NCI-H146 treated with DMSO at 0.1 percent for 48 hours (cell line): ENCODE results near the gene MYH9.

Experiments used
- DNase-seq: peaks from one replicate; lab custom pipeline; 2025; ENCODE audit not compliant: unreplicated experiment; lab: John Stamatoyannopoulos, UW

Gene MYH9

DNA sequence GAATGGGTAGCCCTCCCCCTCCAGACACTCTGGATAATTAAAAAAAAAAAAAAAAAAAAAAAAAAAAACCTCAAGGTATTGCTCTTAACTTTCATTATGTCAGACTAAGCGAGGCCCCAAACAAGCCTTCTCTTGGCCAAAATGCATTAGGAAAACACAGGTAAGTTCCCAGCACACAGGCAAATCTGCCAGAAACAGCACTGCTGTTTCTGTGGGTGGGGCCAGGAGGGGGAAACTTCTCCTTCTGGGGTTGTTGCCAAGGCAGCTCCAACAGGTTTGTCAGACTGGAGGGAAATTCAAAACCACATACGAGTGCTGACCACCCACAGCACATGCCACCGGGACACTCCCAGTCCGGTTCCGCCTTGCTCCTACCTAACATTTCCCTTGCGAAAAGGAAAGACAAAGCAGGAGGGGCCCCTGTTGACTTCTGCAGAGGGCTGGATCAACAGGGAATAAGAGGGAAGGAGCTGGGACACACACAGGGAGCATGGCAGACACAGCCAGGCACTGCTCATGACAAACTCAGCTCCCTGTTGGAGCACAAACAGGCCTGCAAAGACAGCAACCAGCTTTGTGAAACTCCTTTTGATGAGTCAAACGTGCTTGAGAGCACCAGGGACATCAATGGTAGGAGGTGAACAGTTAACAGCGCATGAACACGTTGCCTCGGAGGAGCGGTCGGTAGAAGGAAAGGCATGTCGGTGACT is 55.0 kb downstream of the MYH9 start:
- no peak for DNase-seq

DNA sequence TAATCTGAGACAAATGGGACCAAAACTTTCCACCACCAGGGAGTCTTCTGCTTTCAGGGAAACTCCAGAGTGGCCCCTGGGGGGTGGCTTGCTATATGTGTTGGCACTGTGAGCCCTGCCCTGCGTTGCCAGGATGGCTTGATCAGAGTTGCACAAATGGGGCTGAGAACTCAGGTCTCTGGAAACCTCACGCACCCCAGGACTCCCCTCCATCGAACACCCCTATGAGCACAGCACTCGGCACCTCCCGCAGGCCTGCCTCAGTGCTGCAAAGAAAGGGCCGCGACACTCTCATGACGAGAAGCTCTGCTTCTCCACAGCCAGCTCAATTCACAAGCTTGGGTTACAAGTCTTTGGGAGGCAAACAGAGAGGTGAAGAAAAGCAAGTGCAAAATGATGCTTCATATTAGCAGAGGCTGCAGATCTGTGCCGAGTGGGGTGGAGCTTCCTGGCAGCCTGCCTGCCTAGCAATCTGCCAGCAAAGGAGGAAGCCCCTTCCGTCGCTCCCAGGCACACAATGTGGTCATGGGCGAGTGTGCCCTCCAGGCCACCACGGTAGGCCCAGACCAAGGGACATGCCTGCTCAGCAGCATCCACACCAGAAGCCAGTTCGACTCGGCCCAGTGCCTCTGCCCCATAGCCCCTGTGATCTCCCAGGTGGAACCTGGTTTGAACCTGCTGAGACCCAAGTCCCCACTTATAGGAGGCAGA is 55.7 kb downstream of the MYH9 start:
- DNase-seq = no peak

- DNase-seq = no peak
These were observed 56.4 kb downstream of the MYH9 start for GRCh38 chr22:36331306-36331911.

- no peak for DNase-seq
These were observed 57.0 kb downstream of the MYH9 start for GRCh38 chr22:36330655-36331305.

DNA sequence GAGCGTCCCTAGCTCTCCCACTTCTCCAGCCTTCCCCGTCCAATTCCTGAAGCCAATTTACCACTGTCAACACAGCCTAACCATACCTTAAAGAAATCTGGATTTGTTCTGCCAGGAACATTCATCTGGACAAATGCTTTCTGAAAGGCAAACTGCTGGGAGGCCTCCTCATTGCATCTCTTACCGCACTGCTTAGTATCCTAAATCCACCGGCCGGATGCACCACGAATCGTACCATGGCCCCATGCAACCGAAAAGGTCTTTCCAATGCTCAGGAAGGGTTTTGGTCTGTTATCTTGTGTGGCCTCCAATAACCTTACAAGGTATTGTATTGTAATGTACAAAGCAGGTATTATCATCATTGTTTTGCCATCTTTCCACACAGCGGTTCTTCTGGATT is 57.6 kb downstream of the MYH9 start:
- DNase-seq = no peak

- no peak for DNase-seq
These were observed 58.3 kb downstream of the MYH9 start for GRCh38 chr22:36329254-36330078.

DNA sequence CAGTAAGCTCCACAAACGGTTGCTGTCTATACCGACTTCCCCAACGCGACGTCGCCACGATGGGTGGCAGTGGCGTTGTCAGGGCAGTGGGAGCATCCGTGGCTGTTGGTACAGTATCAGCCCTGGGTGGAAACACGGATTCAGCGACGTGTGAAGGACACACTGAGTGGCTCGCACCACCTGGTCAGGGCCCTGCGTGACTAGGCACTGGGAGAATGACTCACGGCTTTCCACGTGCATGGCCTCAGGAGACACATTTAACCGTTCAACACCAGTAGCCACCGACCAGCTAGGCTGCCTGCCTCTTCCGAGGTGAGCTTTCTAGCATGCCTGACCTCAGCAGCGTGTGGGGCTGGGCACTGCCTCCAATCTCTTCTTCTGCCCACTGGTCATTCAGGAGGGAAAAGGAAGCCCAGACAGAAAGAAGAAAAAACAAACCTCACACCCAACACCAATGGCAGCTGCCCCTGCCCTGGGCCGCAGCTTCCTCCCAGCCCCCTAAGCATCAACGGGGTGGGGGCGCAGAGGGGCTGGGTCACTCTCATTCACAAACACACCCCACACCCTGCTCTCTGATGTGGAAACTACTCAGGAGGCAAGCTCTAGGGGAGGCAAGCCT is 59.0 kb downstream of the MYH9 start:
- DNase-seq = no peak

- DNase-seq = no peak
These were observed 59.7 kb downstream of the MYH9 start for GRCh38 chr22:36327922-36328551.

DNA sequence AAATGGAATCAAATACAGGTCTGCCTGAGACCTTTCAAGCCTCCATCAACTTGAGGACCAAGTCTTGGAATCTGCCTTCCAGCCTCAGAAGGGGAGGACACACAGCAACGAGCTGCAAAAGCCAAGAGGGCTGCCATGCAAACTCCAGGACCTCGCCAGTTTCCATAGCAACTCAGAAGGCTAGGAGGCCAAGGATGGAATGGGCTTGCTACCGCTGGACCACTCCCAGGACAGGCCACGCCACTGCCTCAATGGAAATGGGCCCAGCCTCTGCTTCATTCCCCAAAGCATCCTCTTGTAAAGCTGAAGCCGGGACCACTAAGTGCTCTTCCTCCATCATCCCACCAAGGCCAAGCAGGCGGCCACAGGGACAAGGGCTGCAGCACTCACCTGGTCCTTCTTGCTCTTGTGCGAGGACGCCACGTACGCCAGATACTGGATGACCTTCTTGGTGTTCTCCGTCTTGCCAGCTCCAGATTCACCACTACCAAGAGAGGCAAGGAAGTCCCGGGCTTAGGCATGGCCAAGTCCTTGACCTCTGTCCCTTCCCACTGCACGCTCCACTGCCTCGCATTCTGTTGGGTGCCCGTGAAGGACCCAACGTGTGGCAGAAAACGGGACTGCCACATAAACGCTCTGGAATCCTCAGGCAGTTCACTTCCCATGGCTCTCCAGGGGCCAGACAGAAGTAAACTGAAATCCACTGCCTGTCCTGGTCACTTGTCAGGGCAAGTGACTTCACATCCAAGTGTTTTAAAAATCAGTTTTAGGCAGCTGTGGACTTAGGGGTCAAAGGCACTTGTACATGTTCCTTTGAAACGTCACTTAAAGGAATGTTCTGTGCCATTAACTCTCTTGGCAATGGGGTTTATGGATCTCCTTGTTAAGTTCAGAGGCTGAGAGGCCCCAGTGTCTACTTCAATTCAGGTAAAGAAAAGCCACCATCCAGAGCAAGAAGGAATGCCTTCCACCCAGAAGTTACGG is 61.3 kb downstream of the MYH9 start:
- no peak for DNase-seq

- DNase-seq = no peak
These were observed 62.4 kb downstream of the MYH9 start for GRCh38 chr22:36325154-36326031.

DNA sequence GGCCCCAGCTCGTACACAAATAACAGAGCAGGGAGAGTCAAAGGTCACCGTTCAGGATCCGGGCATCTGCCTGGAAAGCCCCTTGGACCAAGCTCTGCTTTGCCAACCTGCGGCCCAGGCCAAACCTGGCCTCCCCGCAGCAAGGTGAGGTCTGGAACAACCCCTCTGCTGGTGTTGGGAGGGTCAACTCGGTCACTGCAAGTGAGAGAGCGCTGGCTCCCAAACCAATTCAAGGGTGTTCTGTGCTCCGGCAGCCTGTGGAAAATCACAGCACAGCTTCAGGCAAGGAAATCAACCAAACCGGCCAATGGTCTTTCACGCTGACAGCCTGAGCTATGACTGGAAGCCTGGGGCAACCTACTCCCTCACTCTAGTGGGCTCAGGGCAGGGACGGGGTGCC is 63.4 kb downstream of the MYH9 start:
- no peak for DNase-seq

DNA sequence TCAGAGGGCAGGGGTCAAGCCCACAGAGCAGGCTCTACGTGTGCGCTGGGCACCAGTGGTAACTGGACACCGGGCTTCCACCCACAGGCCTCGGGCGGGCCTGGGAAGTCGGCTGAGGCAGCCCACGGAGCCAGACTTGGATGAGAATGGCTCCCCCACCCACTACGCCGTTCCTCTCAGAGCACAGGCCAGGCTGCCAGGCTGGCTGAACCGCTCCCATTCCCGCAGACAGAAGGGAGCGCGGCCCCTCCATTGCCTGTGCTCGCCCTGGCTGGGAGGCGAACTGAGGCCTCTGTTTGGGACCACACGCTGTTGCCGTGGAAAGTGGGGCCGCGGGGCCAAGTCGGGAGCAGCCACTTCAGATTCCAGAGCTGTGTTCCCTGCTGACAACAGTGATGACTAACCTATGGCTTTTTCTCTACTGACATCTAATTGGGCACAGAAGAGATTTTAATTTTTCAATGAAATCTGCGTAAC is 63.9 kb downstream of the MYH9 start:
- DNase-seq = no peak

GRCh38 chr22:36323182-36323854 is 64.4 kb downstream of the MYH9 start:
- DNase-seq = no peak

DNA sequence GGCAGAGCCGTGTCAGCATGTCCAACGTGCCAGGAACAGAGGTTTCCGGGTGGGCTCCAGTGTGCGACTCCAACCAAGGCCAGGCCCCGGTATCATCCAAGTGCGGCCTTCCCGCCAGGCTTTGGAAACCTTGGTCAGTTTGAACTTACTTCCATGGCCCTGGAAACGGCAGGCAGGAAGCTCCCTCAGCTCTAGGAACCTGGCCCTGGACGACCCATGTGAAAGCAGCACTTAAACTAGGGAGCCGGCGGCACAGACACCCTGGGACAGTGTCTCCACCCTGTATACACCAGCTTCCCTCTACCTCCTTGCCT is 65.2 kb downstream of the MYH9 start:
- no peak for DNase-seq

GRCh38 chr22:36321797-36322601 is 65.8 kb downstream of the MYH9 start:
- DNase-seq = no peak

DNA sequence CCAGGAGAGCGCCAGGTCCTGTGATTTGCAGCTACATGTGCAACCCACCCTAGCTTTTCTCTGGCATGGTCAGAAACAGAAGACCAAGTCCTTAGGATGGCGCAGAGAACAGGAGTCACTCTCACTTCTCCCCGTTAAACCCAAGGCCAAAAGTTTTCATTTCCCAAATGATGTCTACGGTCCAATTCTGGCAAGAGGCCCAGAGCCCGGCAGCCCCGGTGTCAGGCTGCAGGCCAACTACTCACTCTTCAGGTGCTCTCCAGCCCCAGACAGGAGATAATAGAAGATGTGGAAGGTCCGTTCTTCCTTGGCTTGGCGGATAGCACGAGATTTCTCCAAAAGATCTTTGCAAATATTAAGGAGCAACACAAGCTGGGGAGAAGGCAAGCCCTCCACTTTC is 67.2 kb downstream of the MYH9 start:
- DNase-seq = no peak
